SK-N-SH (cell line): Measurements from ENCODE around the gene ZNF518A. TPM values are rescaled to one million over a fixed set of nuclear protein-coding genes. Genes with fewer than 3 reads are reported as not detected.

Experiments used
- CTCF ChIA-PET: fragments of 300-600, 350-600 bp; formaldehyde crosslinking; extraction: SDS; loops from one replicate; lab custom pipeline; 2021; lab: Yijun Ruan, JAX
- POLR2A ChIA-PET: fragments of 350-600 bp; sonication (Branson Sonifier 250); formaldehyde crosslinking; extraction: SDS; loops from one replicate; lab custom pipeline; 2020; ENCODE audit warnings: antibody characterized with exemption, inconsistent platforms; lab: Yijun Ruan, JAX
- DNase-seq: peaks from one replicate; pipeline ENCODE4 v3.0.0; 2012
- H2AFZ ChIP-seq: fragments of 200-600 bp; sonication (generic); 2 replicates; pipeline ENCODE4 v1.8.1; 2016; ENCODE audit warnings: antibody characterized with exemption, mild to moderate bottlenecking, low read depth
- H3F3A ChIP-seq: fragments of 200-600 bp; sonication (generic); replicated peaks from 2 replicates; pipeline ENCODE3; 2016; ENCODE audit warnings: antibody characterized with exemption, mild to moderate bottlenecking; ENCODE audit not compliant: insufficient read depth
- H3K27ac ChIP-seq, 2 experiments: fragments of 200-500 bp in 1 of 2; fragments of 200-600 bp in 1 of 2; sonication (Bioruptor generic) in 1 of 2; sonication (generic), shearing (Covaris generic) in 1 of 2; 2 replicates each; pipeline versions ENCODE4 v1.5.1 to v1.6.1; 2014 to 2016; ENCODE audit warnings: low read depth in 2 of 2, inconsistent platforms in 1 of 2, low read length in 1 of 2, mild to moderate bottlenecking in 1 of 2, mixed read lengths in 1 of 2
- H3K27me3 ChIP-seq: fragments of 200-600 bp; sonication (generic), shearing (Covaris generic); 2 replicates; pipeline ENCODE4 v1.6.1; 2016; ENCODE audit warnings: mixed run types; ENCODE audit not compliant: insufficient read depth
- H3K36me3 ChIP-seq, 2 experiments: fragments of 200-500 bp in 1 of 2; fragments of 200-600 bp in 1 of 2; sonication (Bioruptor generic) in 1 of 2; sonication (generic) in 1 of 2; replicated peaks in 1 of 2; 2 replicates each; pipeline versions ENCODE3 to v1.5.1; 2014 to 2016; ENCODE audit warnings: low read length in 1 of 2, mild to moderate bottlenecking in 1 of 2; ENCODE audit not compliant: insufficient read depth in 2 of 2, control insufficient read depth in 1 of 2
- H3K4me1 ChIP-seq, 2 experiments: fragments of 200-500 bp in 1 of 2; fragments of 200-600 bp in 1 of 2; sonication (Bioruptor generic) in 1 of 2; sonication (generic), shearing (Covaris generic) in 1 of 2; 2 replicates each; pipeline versions ENCODE4 v1.5.1 to v1.6.1; 2014 to 2016; ENCODE audit warnings: low read depth in 1 of 2, low read length in 1 of 2, mixed run types in 1 of 2; ENCODE audit not compliant: insufficient read depth in 2 of 2, control insufficient read depth in 1 of 2
- H3K4me2 ChIP-seq: fragments of 200-600 bp; sonication (generic), shearing (Covaris generic); 2 replicates; pipeline ENCODE4 v1.6.1; 2017; ENCODE audit warnings: mixed run types
- H3K4me3 ChIP-seq, 2 experiments: fragments of 200-500 bp in 1 of 2; fragments of 200-600 bp in 1 of 2; sonication (Bioruptor generic) in 1 of 2; sonication (generic), shearing (Covaris generic) in 1 of 2; 2 replicates each; pipeline versions ENCODE4 v1.5.1 to v1.8.1; 2014 to 2016; ENCODE audit warnings: low read depth in 2 of 2, inconsistent platforms in 1 of 2, low read length in 1 of 2, mild to moderate bottlenecking in 1 of 2, mixed read lengths in 1 of 2, moderate library complexity in 1 of 2
- H3K79me2 ChIP-seq: fragments of 200-600 bp; sonication (generic); 2 replicates; pipeline ENCODE4 v1.8.1; 2017; ENCODE audit warnings: mild to moderate bottlenecking; ENCODE audit not compliant: insufficient read depth
- H3K9ac ChIP-seq: fragments of 200-600 bp; sonication (generic); 2 replicates; pipeline ENCODE4 v1.6.1; 2017; ENCODE audit warnings: mixed run types
- H3K9me2 ChIP-seq: fragments of 200-600 bp; sonication (generic); 2 replicates; pipeline ENCODE4 v1.6.1; 2017; ENCODE audit warnings: mixed run types
- H3K9me3 ChIP-seq: fragments of 200-600 bp; sonication (generic); 2 replicates; pipeline ENCODE4 v1.6.1; 2017; ENCODE audit warnings: mixed run types, mild to moderate bottlenecking, moderate library complexity
- H4K20me1 ChIP-seq: fragments of 200-600 bp; sonication (generic); 2 replicates; pipeline ENCODE4 v1.6.1; 2017; ENCODE audit warnings: mild to moderate bottlenecking, mixed run types; ENCODE audit not compliant: insufficient read depth
- ELF1 ChIP-seq: IDR thresholded peaks from 2 replicates; pipeline ENCODE4 v1.4.0; 2012
- EZH2phosphoT487 ChIP-seq: fragments of 200-600 bp; sonication (generic); IDR thresholded peaks from 2 replicates; pipeline ENCODE4 v1.6.1; 2017; ENCODE audit warnings: low read depth, mixed run types, mild to moderate bottlenecking, antibody characterized with exemption, moderate library complexity, borderline replicate concordance
- FOSL2 ChIP-seq: IDR thresholded peaks from 2 replicates; pipeline ENCODE4 v1.4.0; 2012; ENCODE audit warnings: low read depth, mild to moderate bottlenecking, moderate library complexity, borderline replicate concordance
- FOXJ3 ChIP-seq: sonication (generic); formaldehyde crosslinking; IDR thresholded peaks from 2 replicates; pipeline ENCODE4 v1.5.1; 2020; ENCODE audit warnings: mild to moderate bottlenecking, missing genetic modification reagents
- FOXM1 ChIP-seq: IDR thresholded peaks from 2 replicates; pipeline ENCODE4 v1.4.0; 2012; ENCODE audit warnings: low read depth, mild to moderate bottlenecking
- GATA2 ChIP-seq: sonication (generic); formaldehyde crosslinking; IDR thresholded peaks from 2 replicates; pipeline ENCODE4 v1.5.0; 2020; ENCODE audit warnings: mild to moderate bottlenecking, missing genetic modification reagents
- JUND ChIP-seq: IDR thresholded peaks from 2 replicates; pipeline ENCODE4 v1.4.0; 2012
- MEF2A ChIP-seq: IDR thresholded peaks from 2 replicates; pipeline ENCODE4 v1.4.0; 2012; ENCODE audit warnings: low read depth, borderline replicate concordance
- NRF1 ChIP-seq: IDR thresholded peaks from 2 replicates; pipeline ENCODE4 v1.6.1; 2012; ENCODE audit warnings: low read depth, mild to moderate bottlenecking, low read length
- POLR2AphosphoS5 ChIP-seq: IDR thresholded peaks from 2 replicates; pipeline ENCODE4 v1.6.1; 2012; ENCODE audit warnings: low read depth, low read length
- RAD21 ChIP-seq: IDR thresholded peaks from 2 replicates; pipeline ENCODE4 v1.6.1; 2012; ENCODE audit warnings: mild to moderate bottlenecking, low read length
- RCOR1 ChIP-seq: fragments of 150-350 bp; IDR thresholded peaks from 2 replicates; pipeline ENCODE4 v1.6.1; 2017; ENCODE audit warnings: antibody characterized with exemption, low read length
- RXRA ChIP-seq: IDR thresholded peaks from 2 replicates; pipeline ENCODE4 v1.4.0; 2012; ENCODE audit warnings: low read depth, mild to moderate bottlenecking, borderline replicate concordance
- SIN3A ChIP-seq: IDR thresholded peaks from 2 replicates; pipeline ENCODE4 v1.6.1; 2012; ENCODE audit warnings: low read depth, mild to moderate bottlenecking, low read length, moderate library complexity, borderline replicate concordance
- SMC3 ChIP-seq: IDR thresholded peaks from 2 replicates; pipeline ENCODE4 v1.6.1; 2012; ENCODE audit warnings: low read depth, low read length, improper control_type of control experiment
- TAF1 ChIP-seq: IDR thresholded peaks from 2 replicates; pipeline ENCODE4 v1.6.1; 2012; ENCODE audit warnings: low read depth, mild to moderate bottlenecking, low read length, moderate library complexity, borderline replicate concordance
- TCF12 ChIP-seq: IDR thresholded peaks from 2 replicates; pipeline ENCODE4 v1.4.0; 2012
- TEAD4 ChIP-seq: IDR thresholded peaks from 2 replicates; pipeline ENCODE4 v1.4.0; 2012; ENCODE audit warnings: mild to moderate bottlenecking, borderline replicate concordance; ENCODE audit not compliant: insufficient read depth
- YY1 ChIP-seq: IDR thresholded peaks from 2 replicates; pipeline ENCODE4 v1.4.0; 2012; ENCODE audit warnings: low read depth, mild to moderate bottlenecking
- WGBS: methylation state at CpG from one replicate; pipeline ENCODE4 v1.1.6; 2017; ENCODE audit warnings: low lambda C conversion rate; 5-methylcytosine and 5-hydroxymethylcytosine counted together
- polyA plus RNA-seq, 3 experiments: library from polyadenylated mRNA; depleted of rRNA; stranded (reverse); fragments of >200 nt; gene quantifications; 2 replicates each; pipeline ENCODE4 v1.2.3, GENCODE V29; 2012
- TF ChIP-seq, protein P1 (sequence below): fragments of 200-600 bp; sonication (generic); IDR thresholded peaks from 2 replicates; pipeline ENCODE4 v1.6.1; 2017; ENCODE audit warnings: antibody characterized with exemption, mild to moderate bottlenecking, moderate library complexity
- TF ChIP-seq, protein P2 (sequence below): fragments of 150-350 bp; IDR thresholded peaks from 2 replicates; pipeline ENCODE4 v1.6.1; 2016; ENCODE audit warnings: mild to moderate bottlenecking, low read depth, low read length
- TF ChIP-seq, protein P3 (sequence below): IDR thresholded peaks from 2 replicates; pipeline ENCODE4 v1.4.0; 2012; ENCODE audit warnings: low read depth, borderline replicate concordance
- TF ChIP-seq, protein P4 (sequence below): IDR thresholded peaks from 2 replicates; pipeline ENCODE4 v1.6.1; 2012; ENCODE audit warnings: mild to moderate bottlenecking, low read depth, low read length, moderate library complexity
- TF ChIP-seq, protein P5 (sequence below): fragments of 150-350 bp; IDR thresholded peaks from 2 replicates; pipeline ENCODE4 v1.6.1; 2017; ENCODE audit warnings: antibody characterized with exemption, low read length, low read depth, borderline replicate concordance

The ZNF518A gene
- polyA plus RNA-seq, 1 of the 3 experiments (the other 2 are of a cell fraction), result 1.7 TPM

DNA sequence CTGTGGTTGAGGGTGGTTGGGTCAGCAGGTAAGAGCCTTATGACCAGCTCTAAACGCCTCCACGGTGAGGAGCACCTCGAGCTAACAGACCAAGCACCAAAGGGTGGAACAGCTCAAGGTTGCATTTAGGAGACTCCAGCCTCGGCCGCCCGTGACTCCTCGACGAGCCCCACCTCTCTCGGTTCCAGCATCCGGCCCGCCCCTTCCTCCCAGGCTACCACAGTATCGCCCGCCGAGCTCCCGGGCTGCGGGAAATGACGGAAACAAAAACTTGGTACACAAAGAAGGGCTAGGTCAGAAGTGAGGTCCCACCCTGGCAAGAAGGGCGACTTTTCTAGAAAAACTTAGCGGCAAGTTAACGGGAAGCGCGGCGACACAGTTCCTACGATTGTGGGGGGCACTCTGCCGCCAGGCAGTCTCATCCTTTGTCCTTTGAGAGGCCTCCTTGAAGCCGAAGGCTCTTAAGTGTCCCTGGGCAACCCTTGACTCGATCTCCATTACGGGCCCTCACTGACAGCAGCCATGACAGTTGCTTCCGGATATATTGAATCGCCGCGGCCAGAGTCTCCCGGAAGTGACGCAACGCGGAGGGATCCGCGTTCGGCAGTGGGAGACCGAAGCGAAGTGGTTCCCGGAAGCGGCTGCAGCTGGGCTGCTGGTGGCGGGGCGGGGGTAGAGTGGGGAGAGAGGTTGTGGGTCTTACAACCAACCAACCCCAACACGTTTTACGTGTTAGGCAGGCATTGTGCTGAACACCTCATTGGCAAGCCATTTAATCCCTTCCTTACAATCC is 40.2 kb upstream of the ZNF518A start:
- under 1% methylated on average over 43 of the region's 47 CpGs for WGBS
- peak overlapping the region; percentile 78 for H3K4me2 ChIP-seq
- ChIA-PET CTCF (interaction anchor here (0.7 to 1.8 kb wide), 3 partner anchors 40 to 72 kb away, joined by 3 to 8 read pairs (median 6); partner anchors contain the start of gene ZNF518A), POLR2A (interaction anchor here (0.6 to 2.6 kb wide), 6 partner anchors 13 to 67 kb away, joined by 3 to 114 read pairs (median 4); partner anchors contain the start of genes CCNJ and ZNF518A)
- H3K9me3 ChIP-seq, result no peaks in the 10 kb centered on the region
- no peaks in the 10 kb centered on the region; the same call in 1 of the 2 replicates for H3K27me3 ChIP-seq
- H3K4me1 ChIP-seq, result peaks cover 0 to 4% of the 10 kb centered on the region in 2 experiments; a peak in 2 of 4 replicates
- peak overlapping the region; percentile 68 for H3K9ac ChIP-seq
- peak overlapping the region; percentile 81 to 82 for H3K4me3 ChIP-seq
- no peaks in the 10 kb centered on the region for H4K20me1 ChIP-seq
- peak overlapping the region; percentile 98 for H2AFZ ChIP-seq
- peak; percentile 89 for DNase-seq
- H3K27ac ChIP-seq, result peak overlapping the region; percentile 89 to 94
- H3K9me2 ChIP-seq, result no peaks in the 10 kb centered on the region
- H3K79me2 ChIP-seq, result no peaks in the 10 kb centered on the region
- no peaks in the 10 kb centered on the region for H3K36me3 ChIP-seq
- H3F3A ChIP-seq, result no peaks in the 10 kb centered on the region
- TF ChIP-seq SMC3, result no peak
- TF ChIP-seq, protein P1, sequence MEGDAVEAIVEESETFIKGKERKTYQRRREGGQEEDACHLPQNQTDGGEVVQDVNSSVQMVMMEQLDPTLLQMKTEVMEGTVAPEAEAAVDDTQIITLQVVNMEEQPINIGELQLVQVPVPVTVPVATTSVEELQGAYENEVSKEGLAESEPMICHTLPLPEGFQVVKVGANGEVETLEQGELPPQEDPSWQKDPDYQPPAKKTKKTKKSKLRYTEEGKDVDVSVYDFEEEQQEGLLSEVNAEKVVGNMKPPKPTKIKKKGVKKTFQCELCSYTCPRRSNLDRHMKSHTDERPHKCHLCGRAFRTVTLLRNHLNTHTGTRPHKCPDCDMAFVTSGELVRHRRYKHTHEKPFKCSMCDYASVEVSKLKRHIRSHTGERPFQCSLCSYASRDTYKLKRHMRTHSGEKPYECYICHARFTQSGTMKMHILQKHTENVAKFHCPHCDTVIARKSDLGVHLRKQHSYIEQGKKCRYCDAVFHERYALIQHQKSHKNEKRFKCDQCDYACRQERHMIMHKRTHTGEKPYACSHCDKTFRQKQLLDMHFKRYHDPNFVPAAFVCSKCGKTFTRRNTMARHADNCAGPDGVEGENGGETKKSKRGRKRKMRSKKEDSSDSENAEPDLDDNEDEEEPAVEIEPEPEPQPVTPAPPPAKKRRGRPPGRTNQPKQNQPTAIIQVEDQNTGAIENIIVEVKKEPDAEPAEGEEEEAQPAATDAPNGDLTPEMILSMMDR, result no peak
- peak; percentile 70 for TF ChIP-seq POLR2AphosphoS5
- TF ChIP-seq, protein P2, sequence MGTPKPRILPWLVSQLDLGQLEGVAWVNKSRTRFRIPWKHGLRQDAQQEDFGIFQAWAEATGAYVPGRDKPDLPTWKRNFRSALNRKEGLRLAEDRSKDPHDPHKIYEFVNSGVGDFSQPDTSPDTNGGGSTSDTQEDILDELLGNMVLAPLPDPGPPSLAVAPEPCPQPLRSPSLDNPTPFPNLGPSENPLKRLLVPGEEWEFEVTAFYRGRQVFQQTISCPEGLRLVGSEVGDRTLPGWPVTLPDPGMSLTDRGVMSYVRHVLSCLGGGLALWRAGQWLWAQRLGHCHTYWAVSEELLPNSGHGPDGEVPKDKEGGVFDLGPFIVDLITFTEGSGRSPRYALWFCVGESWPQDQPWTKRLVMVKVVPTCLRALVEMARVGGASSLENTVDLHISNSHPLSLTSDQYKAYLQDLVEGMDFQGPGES, result no peak
- 0 out of 2 replicates have a peak, but pooled peaks have one; percentile 17 for TF ChIP-seq GATA2 (CRISPR knock-in tag)
- TF ChIP-seq, protein P3, sequence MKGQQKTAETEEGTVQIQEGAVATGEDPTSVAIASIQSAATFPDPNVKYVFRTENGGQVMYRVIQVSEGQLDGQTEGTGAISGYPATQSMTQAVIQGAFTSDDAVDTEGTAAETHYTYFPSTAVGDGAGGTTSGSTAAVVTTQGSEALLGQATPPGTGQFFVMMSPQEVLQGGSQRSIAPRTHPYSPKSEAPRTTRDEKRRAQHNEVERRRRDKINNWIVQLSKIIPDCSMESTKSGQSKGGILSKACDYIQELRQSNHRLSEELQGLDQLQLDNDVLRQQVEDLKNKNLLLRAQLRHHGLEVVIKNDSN, result no peak; the same call in 1 of the 2 replicates
- TF ChIP-seq JUND, result peak; percentile 36
- TF ChIP-seq TCF12, result peak; percentile 43
- no peak for TF ChIP-seq RXRA
- no peak for TF ChIP-seq FOXJ3 (CRISPR knock-in tag)
- no peak for TF ChIP-seq FOXM1
- no peak for TF ChIP-seq TEAD4
- TF ChIP-seq RAD21, result no peak
- TF ChIP-seq, protein P4, sequence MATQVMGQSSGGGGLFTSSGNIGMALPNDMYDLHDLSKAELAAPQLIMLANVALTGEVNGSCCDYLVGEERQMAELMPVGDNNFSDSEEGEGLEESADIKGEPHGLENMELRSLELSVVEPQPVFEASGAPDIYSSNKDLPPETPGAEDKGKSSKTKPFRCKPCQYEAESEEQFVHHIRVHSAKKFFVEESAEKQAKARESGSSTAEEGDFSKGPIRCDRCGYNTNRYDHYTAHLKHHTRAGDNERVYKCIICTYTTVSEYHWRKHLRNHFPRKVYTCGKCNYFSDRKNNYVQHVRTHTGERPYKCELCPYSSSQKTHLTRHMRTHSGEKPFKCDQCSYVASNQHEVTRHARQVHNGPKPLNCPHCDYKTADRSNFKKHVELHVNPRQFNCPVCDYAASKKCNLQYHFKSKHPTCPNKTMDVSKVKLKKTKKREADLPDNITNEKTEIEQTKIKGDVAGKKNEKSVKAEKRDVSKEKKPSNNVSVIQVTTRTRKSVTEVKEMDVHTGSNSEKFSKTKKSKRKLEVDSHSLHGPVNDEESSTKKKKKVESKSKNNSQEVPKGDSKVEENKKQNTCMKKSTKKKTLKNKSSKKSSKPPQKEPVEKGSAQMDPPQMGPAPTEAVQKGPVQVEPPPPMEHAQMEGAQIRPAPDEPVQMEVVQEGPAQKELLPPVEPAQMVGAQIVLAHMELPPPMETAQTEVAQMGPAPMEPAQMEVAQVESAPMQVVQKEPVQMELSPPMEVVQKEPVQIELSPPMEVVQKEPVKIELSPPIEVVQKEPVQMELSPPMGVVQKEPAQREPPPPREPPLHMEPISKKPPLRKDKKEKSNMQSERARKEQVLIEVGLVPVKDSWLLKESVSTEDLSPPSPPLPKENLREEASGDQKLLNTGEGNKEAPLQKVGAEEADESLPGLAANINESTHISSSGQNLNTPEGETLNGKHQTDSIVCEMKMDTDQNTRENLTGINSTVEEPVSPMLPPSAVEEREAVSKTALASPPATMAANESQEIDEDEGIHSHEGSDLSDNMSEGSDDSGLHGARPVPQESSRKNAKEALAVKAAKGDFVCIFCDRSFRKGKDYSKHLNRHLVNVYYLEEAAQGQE, result no peak
- TF ChIP-seq SIN3A, result peak; percentile 97
- TF ChIP-seq, protein P5, sequence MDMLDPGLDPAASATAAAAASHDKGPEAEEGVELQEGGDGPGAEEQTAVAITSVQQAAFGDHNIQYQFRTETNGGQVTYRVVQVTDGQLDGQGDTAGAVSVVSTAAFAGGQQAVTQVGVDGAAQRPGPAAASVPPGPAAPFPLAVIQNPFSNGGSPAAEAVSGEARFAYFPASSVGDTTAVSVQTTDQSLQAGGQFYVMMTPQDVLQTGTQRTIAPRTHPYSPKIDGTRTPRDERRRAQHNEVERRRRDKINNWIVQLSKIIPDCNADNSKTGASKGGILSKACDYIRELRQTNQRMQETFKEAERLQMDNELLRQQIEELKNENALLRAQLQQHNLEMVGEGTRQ, result no peak
- TF ChIP-seq YY1, result peak; percentile 94
- TF ChIP-seq ELF1, result peak; percentile 99
- peak; percentile 28; the same call in 1 of the 2 replicates for TF ChIP-seq RCOR1
- TF ChIP-seq FOSL2, result no peak
- no peak for TF ChIP-seq MEF2A
- no peak for TF ChIP-seq NRF1
- TF ChIP-seq TAF1, result peak; percentile 94
- no peak for TF ChIP-seq EZH2phosphoT487
